HG03175 (cell line): Measurements from ENCODE around the gene SLC6A4.
"Not testable (repeated sequence)": the region's sequence is repeated elsewhere in the genome, so short reads cannot be mapped to it uniquely, and the experiment has no call there.

Experiments
- ATAC-seq: cut with Tn5 transposase; IDR thresholded peaks from one replicate; pipeline ENCODE4 v1.9.1; 2021; ENCODE audit warnings: mild to moderate bottlenecking, moderate library complexity; ENCODE audit not compliant: unreplicated experiment

SLC6A4 gene

DNA sequence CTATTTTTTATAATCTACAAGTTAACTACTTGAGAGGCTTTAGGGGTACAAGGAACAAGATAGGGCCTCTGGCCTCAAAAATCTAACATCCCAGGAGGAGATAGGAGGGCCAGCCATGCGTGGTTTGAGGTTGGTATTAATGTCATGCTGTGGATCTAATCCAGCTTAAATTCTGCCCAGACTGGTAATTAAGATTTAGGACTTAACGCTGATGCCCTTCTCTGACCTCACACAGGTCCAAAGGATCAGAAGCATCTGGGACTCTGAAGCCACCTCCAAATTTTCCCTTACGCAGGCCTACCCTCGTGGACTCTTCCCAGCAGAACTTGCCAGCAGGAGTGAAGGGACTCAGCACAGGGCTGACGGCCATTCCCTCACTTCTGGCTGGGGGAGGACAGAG lies 15.1 kb downstream of the SLC6A4 start:
- ATAC-seq, result no peak

DNA sequence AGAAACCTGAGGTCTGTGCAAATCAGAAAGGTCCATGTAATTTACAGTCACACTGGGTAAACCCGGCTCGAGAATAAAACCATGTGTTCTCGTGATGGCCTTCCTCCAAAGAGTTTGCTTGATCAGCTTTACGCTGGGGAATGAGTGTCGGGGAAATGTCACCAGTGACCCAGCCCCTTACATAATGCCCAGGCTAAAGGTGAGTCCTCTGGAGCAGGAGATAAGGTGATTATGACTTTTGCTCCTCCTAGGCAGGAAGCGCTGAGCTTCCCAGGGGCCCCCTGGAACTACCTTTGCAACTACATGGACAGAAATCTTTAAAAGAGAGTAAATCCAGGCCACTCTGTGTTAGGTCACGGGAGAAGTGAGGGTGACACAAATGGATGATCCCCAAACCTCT lies 15.7 kb downstream of the SLC6A4 start:
- no peak for ATAC-seq

DNA sequence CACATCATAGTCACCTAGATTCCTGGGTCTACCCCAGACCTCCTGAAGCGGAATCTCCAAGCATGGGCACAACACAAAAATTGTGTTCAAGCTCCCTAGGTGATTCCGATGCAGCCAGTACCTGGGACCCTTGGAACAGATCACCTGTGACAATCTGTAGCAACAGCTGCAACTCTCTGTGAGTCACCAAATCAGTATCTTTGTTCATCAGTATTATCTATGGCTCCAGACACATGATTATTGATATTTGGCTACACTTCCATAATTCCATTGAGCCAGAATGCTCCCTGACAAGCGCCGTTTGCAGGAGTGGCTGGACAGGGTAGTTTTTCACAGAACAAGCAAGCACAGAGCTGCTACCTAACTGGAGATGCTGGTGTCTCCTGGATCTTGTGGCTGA lies 16.2 kb downstream of the SLC6A4 start:
- ATAC-seq, result no peak

DNA sequence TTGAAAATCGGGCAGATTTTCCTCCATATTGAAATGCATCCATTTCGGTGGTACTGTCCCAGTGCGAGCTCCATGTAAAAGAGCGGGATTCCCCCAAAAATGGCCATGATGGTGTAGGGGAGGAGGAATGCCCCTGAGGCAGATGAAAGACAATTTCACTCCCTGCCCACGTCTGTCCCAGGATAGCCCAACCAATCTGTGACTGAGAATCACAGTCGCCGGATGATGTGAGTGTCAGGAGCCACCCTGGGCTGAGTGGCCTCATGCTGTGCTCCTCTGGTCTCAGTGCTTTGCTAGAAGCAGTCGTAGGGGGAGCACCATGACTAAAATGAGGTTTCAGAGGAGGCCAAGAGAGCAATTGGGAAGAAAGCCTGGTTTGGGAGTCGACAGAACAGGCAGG lies 16.7 kb downstream of the SLC6A4 start:
- ATAC-seq, result no peak

DNA sequence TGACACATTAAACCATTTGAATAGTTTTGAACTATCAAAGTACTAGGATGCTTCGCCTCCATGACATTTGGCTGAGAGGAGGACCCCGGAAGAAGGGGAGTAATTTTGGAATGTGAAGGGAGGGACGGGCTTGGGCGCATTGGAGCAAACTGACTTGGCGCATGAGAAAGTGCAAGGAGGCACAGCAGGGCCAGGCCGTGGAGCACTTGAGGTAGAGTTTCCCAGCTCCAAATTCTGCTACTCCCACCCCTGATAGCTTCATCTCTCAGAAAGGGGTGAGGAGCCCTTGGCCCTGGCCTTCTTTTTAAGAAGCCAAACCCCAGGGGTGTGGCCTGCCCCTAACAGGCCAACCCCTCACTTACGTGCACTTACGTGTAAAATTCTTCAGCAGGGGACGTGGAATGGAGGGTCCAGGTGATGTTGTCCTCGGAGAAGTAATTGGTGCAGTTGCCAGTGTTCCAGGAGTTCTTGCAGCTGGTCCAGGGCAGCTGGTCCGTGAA lies 17.7 kb downstream of the SLC6A4 start:
- ATAC-seq, result no peak

DNA sequence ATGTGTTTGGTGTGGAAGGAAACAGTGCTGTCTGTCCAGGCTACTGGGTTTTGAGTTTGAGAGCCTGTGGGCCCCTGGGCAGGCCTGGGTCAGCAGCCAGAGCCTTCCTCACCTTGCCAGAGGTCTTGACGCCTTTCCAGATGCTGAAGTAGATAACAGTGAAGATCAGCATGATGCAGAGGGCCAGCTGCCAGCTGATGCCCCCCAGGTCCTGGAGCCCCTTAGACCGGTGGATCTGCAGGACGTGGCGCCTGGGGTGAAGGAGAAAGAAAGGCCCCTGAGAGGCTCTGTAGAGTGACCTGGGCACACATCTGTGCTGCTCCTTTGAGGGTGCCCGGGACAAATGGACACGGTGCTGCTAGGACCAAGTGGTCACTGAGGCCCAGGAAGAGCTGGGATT lies 18.4 kb downstream of the SLC6A4 start:
- no peak for ATAC-seq

DNA sequence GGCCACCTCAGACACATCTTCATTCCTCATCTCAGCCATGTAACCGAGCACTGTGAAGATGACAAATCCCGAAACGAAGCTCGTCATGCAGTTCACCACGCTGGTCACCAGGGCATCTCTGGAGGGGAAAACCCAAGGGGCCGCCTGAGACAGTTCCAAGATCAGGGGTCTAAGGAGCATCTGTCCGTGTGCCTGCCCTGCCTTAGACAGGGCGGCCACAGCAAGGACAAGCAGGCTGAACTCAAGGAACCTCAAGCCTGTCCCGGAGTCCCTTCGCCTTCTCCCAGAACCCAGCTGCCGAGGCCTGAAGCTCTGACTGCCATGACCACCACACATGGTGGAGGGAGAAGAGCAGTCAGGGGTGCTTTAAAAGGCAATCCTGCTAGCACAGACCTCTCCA lies 22.7 kb downstream of the SLC6A4 start:
- ATAC-seq, result peak; percentile 73

DNA sequence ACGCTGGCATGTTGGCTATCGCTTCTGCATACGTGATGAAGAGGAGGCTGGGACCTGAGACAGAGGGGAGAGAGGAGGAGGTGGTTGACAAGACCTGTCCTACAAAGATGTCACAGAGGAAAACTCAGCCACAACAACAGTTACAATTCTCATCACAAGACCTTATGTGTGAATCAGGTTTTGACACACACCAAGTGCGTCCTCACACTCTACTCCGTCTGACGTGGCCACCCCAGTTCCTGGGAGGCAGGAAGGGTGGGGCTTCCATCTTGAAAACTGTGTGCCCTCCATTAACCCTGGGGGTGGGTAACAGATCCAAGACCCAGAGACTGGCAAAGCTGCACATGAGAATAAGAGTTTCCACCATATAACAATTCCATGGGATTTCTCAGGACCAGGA lies 24.1 kb downstream of the SLC6A4 start:
- ATAC-seq, result no peak

DNA sequence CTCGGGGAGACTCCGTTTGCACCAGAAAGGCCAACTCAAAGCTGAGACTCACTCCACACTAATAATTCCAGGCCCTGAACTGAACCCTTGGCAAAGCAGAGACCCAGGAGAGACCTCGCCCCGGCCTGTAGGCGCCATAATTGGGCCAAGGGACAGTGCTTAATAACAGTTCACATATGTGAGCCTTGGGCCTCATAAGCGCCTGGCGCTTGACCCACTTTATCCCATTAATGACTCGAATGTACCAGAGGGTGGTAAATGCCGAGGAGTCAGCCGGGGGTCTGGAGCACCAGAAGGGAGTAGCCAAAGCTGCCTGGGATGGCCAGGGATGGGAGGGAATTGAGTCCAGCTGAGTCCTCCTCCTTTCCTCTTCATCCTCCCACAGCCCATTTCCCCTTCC lies 24.6 kb downstream of the SLC6A4 start:
- ATAC-seq, result no peak

DNA sequence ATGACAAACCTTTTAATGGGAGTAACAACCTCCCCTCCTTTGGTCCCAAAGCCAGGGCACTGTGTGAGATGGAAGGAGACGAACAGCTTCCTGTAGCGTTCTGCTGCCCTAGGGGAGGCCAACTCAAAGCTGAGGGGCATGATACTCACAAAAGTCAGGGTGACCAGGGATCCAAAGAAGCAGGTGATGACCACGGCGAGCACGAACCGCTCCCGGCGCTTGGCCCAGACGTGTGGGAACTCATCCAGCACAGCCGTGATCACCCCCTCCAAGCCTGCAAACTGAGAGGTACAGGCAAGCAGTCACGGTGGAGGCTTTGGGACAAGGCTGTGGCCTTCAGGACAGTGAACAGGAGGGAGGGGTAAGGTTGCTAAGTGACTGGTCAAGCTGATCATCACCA lies 25.1 kb downstream of the SLC6A4 start:
- ATAC-seq, result no peak

DNA sequence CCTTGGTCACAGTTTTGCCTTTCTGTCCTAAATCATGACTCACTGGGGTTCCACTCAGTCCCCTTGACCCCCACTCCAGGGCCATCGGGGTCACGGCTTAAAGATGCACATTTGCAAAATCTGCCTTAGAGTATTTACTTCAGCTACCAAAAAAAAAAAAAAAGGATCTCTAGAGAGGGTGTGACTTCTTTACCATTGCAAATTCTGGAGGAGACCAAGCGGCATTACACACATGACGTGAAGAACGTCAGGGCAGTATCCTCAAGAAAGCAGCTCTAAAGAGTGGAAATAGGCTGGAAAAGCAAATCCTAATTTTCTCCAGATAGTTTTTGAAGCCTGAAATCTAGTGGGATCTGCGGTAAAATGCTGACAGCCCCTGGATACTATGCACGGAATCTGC lies 25.6 kb downstream of the SLC6A4 start:
- ATAC-seq, result no peak

DNA sequence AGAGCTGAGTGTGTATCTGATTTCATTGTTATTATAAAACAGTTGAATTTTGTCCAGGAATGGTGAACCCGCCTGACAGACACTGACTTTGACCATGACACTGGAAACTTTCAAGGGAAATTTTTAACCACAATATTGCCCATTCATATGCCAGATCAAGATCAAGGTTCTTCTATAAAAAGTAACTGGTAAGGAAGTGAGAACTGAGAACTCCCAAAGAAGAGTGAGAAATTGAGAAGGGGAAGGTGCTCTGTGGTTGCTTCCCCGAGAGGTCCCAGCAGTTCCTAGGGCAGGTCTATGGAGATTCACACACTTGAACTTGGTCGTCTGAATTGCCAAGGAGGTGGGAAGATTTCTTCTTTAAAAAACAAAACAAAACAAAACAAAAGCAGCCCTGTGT lies 27.3 kb downstream of the SLC6A4 start:
- ATAC-seq, result no peak

DNA sequence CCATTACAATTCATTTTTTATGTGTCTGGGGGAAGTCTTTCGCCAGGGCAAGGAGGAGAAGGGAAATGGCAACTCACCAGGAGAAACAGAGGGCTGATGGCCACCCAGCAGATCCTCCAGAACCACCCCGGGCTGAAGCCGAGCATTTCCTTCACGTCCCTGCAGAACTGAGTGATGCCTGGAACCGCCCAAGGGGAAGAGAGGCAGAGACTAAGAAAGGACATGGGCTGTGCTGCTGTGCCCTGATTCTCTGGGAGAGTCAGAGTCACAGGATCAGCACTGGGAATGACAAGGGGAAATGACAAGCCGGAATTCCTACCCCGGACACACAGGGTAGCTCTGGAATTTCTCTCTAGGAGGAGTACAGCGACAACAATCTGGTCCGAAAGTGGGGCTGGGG lies 27.8 kb downstream of the SLC6A4 start:
- no peak for ATAC-seq

DNA sequence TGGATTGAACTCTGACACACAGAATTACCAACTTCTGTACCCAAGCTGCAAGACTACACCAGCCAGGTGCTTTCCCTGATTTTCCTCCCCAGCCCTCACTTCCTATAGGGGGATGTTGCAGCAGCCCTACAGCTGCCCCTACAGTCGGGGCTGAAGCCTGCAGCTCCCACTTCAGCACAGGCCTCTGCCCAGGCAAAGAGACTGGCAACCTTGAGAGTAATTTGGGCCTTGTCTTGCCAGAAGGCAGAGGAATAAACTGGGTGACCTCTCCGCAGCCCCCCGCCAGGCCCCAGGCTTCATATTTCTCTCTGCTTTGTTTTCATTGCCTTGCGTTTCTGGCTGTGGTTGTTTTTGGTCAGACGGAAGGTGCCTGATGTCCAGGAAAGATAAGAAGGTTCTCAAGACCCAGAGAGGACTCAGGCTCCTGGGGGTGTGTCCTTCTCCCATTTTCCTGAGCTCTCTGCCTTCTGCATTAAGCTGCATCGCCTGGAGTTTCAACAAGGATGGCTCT lies 32.0 kb downstream of the SLC6A4 start:
- no peak for ATAC-seq

DNA sequence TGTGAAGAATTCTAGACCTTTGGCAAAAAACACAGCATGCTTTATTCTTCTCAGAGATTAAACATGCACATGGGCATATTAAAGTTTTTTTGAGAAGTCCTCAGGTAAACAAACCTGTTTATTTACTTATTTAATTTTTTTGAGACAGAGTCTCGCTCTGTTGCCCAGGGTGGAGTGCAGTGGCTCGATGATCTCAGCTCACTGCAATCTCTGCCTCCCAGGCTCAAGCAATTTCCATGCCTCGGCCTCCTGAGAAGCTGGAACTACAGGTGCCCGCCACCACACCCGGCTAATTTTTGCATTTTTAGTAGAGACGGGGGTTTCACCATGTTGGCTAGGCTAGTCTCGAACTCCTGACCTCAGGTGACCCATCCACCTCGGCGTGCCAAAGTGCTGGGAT lies 34.8 kb downstream of the SLC6A4 start:
- ATAC-seq, result not testable (repeated sequence)

DNA sequence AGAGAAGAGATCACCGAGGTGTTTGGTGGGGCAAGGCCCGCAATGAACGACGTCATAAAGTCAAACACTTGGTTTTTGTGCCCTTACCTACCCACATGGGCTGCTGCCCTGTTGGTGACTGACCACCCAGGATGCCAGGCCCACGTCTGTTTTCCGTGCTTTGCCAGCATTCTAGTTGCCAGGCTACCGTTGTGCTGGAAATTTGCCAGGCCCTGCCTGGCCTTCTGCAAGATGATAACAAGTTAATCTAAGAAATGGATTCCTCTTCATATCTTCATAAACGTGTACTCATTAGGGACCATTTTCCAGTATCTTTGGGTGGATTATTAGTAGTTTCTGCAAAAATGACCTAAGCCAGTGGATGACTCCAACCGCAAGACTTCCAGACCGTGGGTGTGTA lies 35.4 kb downstream of the SLC6A4 start:
- no peak for ATAC-seq

DNA sequence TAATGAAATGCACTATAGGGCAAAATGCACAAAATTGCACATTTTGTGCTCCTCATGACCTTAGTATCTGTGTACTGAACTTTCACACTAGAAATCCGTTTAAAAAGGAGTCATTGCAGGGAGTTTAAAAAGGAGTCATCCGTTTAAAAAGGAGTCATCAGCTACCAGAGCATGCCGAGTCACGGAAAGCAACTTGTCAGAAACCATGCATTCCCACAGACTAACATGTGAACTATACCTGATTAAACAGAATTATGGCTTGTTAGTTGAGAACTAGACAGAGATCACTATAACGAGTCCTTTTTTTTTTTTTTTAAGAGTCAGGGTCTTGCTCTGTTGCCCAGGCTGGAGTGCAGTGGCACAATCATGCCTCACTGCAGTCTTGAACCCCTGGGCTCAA lies 35.9 kb downstream of the SLC6A4 start:
- no peak for ATAC-seq

DNA sequence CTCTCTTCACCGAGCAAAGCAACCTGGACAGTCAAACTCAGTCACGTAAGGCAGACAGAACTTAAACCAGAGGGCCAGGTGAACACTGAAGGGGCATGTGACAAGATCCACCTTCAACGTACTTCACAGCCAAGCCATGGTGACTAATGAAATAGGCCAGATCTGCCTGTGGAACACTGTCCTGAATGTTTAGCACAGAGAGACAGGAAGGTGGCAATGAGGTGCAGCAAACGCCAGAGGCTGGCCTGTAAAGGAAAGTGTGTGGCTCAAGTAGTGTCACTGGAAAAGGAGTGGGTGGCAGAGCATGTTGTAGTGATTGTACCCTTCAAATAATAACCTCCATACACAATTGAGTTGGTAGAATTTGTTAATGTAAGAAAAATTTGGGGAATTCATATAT lies 38.1 kb downstream of the SLC6A4 start:
- no peak for ATAC-seq

DNA sequence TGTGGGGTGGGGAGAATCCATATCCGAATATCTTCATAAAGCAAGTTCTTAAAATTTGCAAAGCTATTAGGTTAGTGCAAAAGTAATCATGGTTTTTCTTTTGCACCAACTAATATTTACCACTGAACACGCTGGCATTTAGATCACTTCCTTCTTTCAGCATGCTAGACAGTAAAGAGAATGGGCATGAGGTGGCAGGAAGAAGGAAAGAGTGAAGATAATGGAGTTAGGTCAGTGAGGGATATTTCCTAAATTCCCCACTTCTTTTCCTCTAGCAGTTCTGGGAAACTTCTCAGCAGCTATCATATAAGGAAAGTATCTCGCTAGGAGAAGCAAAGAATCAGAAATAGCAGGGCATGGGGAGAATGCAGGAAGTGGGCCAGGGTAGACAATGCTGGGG lies 39.0 kb downstream of the SLC6A4 start:
- no peak for ATAC-seq

DNA sequence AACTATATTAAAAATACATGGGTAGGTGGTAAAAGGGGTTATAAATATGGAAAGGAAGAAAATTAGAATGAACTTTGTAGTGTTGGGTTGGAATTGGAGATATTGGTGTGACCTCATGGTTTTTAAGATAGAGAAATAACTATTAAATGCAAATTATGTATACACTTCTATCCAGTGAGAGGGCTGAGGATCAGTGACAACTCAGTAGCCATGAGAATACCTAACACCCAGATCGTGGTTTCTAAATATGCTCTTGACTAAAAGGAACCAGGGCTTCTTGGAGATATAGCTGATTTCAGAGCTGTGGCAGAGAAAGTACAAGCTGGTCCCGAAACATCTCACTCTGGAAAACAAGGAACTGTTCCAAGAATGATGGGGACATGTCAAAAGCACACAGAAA lies 44.4 kb downstream of the SLC6A4 start:
- ATAC-seq, result no peak

DNA sequence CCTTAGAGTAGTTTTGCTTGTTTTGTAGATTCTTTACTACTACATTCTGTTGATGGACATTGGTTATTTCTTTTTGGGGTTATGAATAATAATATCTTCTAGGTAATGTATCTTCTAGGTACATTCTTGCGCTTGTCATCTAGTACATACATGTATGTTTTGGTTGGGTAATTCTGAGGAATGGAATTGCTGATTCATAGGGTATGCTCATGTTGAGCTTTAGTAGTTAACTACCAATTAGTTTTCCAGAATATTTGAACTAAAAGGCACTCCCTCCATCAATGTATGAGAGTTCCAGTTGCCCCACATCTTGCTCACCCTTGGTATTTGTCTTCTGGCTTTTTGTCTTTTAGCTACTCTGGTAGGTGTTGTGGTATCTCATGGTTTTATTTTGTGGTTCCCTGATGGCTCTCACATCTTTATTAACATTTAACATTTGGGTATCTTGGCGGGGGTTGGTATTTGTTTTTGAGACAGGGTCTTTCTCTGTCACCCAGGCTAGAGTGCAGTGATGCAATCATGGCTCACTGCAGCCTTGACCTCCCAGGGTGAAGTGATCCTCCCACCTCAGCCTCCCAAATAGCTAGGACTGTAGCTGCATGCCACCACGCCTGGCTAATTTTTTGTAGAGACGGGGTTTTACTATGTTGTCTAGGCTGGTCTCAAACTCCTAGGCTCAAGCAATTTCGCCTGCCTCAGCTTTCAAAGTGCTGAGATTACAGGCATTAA lies 47.1 kb downstream of the SLC6A4 start:
- ATAC-seq, result no peak

DNA sequence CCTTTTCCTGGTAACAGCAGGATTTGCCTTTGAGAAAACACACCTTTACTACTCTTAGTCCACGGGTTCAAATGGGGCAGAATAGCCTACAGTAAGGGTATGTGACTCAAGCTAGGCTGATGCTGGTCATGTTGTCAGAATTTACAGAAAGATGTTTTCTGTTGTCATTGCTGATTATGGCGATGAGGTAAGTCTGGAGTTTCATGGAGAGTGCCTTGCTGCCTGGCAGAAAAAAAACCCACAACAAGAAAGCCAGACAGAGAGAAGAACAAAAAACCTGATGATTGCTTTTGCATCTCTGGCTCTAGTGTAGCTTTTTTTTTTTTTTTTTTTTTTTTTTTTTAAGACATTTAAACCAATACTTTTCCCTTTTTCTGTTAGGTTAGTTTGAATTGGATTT lies 47.9 kb downstream of the SLC6A4 start:
- no peak for ATAC-seq

DNA sequence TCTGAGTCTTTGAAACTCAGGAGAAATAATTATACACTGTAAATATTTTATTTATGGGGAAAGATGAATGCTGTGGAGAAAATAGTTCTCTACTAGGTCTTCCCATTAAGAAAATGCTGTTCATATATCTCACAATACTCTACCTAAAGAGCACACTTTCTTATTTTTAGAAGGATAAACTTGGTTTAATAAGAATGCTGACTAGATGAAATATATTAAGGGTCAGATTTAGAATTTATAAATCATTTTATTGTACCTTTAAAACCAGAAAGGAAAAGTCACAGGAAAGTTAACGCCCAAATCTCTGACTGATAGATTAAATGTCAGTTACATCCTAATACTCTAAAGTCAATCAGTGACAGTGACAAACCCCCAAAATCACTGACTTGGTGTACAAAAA lies 48.7 kb downstream of the SLC6A4 start:
- ATAC-seq, result no peak
